OCI-LY7 (cell line): ENCODE data around the gene C2CD5.

Experiments
- CTCF ChIP-seq: fragments of 200-600 bp; sonication (generic); conservative IDR thresholded peaks from 2 replicates; pipeline ENCODE4 v1.5.1; 2014; ENCODE audit warnings: mild to moderate bottlenecking, antibody characterized with exemption, low read length, moderate library complexity, mixed read lengths
- EZH2phosphoT487 ChIP-seq: fragments of 200-600 bp; sonication (generic); IDR thresholded peaks from 2 replicates; pipeline ENCODE4 v1.6.1; 2018; ENCODE audit warnings: low read depth, borderline replicate concordance, mild to moderate bottlenecking, mixed run types, antibody characterized with exemption, low read length, moderate library complexity, mixed read lengths

GRCh38 chr12:22408610-22409376, 135.5 kb downstream of the C2CD5 start:
- TF ChIP-seq CTCF (no peak), EZH2phosphoT487 (no peak)
